H1 (cell line): ENCODE data around the gene ID2. TPM values are rescaled to one million over a fixed set of nuclear protein-coding genes. Genes with fewer than 3 reads are reported as not detected.

Source experiments
- CTCF ChIA-PET: fragments of 300-600 bp; sonication (Branson Sonifier 250); formaldehyde crosslinking; loops from one replicate; lab custom pipeline; 2021; ENCODE audit not compliant: partially characterized antibody; lab: Charles Lee
- POLR2A ChIA-PET: fragments of 300-600 bp; sonication (Branson Sonifier 250); formaldehyde crosslinking; loops from one replicate; lab custom pipeline; 2021; ENCODE audit warnings: inconsistent platforms; ENCODE audit not compliant: partially characterized antibody; lab: Charles Lee
- DNase-seq, 2 experiments: peaks; one replicate each; pipeline versions ENCODE4 v3.0.0 to v3.0.0-alpha.2; 2010 to 2022; ENCODE audit warnings: low spot score in 2 of 2, low read depth in 1 of 2, mixed read lengths in 1 of 2
- FAIRE-seq: peaks from 2 replicates; lab custom pipeline; 2011; peaks lifted over from hg19 to GRCh38; lab: Jason Lieb, UNC
- H2AFZ ChIP-seq: 2 replicates; pipeline ENCODE4 v1.8.1; 2012; ENCODE audit warnings: low read length, inconsistent platforms
- H2AK5ac ChIP-seq: 2 replicates; pipeline ENCODE4 v1.6.1; 2013; ENCODE audit warnings: low read depth, low read length
- H2BK120ac ChIP-seq: replicated peaks from 2 replicates; pipeline ENCODE3; 2013; ENCODE audit warnings: low read depth, low read length, inconsistent platforms
- H2BK12ac ChIP-seq: 2 replicates; pipeline ENCODE4 v1.6.1; 2013; ENCODE audit warnings: low read depth, low read length
- H2BK15ac ChIP-seq: 2 replicates; pipeline ENCODE4 v1.6.1; 2013; ENCODE audit warnings: low read length
- H2BK20ac ChIP-seq: 2 replicates; pipeline ENCODE4 v1.6.1; 2013; ENCODE audit warnings: low read length
- H2BK5ac ChIP-seq: 2 replicates; pipeline ENCODE4 v1.6.1; 2013; ENCODE audit warnings: low read depth, low read length
- H3K14ac ChIP-seq: 2 replicates; pipeline ENCODE4 v1.6.1; 2013; ENCODE audit warnings: inconsistent platforms; ENCODE audit not compliant: insufficient read length
- H3K18ac ChIP-seq: 2 replicates; pipeline ENCODE4 v1.6.1; 2013; ENCODE audit warnings: low read length; ENCODE audit errors: extremely low read depth
- H3K23ac ChIP-seq: 2 replicates; pipeline ENCODE4 v1.6.1; 2013; ENCODE audit warnings: inconsistent platforms; ENCODE audit not compliant: insufficient read length
- H3K23me2 ChIP-seq: 2 replicates; pipeline ENCODE4 v1.6.1; 2013; ENCODE audit warnings: low read depth, low read length
- H3K27ac ChIP-seq: 2 replicates; pipeline ENCODE4 v1.6.1; 2011; ENCODE audit warnings: low read depth, low read length, inconsistent platforms
- H3K27me3 ChIP-seq, 4 experiments: replicated peaks in 1 of 4; 1 replicate in 1 of 4; 2 replicates in 3 of 4; pipeline versions ENCODE4 v1.6.1 to v1.8.1; 2011 to 2013; ENCODE audit warnings: low read length in 3 of 4, mild to moderate bottlenecking in 3 of 4, inconsistent platforms in 2 of 4, mixed read lengths in 2 of 4, moderate library complexity in 1 of 4; ENCODE audit not compliant: control insufficient read depth in 3 of 4, insufficient read depth in 3 of 4; ENCODE audit errors: extremely low read depth in 1 of 4
- H3K36me3 ChIP-seq, 4 experiments: 2 replicates each; pipeline versions ENCODE4 v1.6.1 to v1.8.1; 2011 to 2013; ENCODE audit warnings: mild to moderate bottlenecking in 4 of 4, low read length in 3 of 4, moderate library complexity in 2 of 4, control low read depth in 1 of 4, inconsistent platforms in 1 of 4; ENCODE audit not compliant: insufficient read depth in 4 of 4, control insufficient read depth in 2 of 4
- H3K4ac ChIP-seq: replicated peaks from 2 replicates; pipeline ENCODE3; 2013; ENCODE audit warnings: low read length, low read depth, mixed read lengths, inconsistent platforms; ENCODE audit not compliant: insufficient read length
- H3K4me1 ChIP-seq, 4 experiments: replicated peaks in 1 of 4; 1 replicate in 1 of 4; 2 replicates in 3 of 4; pipeline versions ENCODE4 v1.6.1 to v1.8.1; 2011 to 2013; ENCODE audit warnings: low read length in 3 of 4, inconsistent platforms in 2 of 4, mixed read lengths in 1 of 4; ENCODE audit not compliant: insufficient read depth in 4 of 4, control insufficient read depth in 3 of 4
- H3K4me2 ChIP-seq, 2 experiments: 2 replicates each; pipeline versions ENCODE4 v1.6.1 to v1.8.1; 2011 to 2013; ENCODE audit warnings: low read depth in 2 of 2, low read length in 2 of 2, control low read depth in 1 of 2, inconsistent platforms in 1 of 2, mild to moderate bottlenecking in 1 of 2; ENCODE audit not compliant: insufficient read depth in 1 of 2
- H3K4me3 ChIP-seq, 4 experiments: fragments of 200-600, 300-600 bp in 1 of 4; sonication (generic), shearing (Covaris generic), sonication (Bioruptor Twin) in 1 of 4; 2 replicates each; pipeline versions ENCODE4 v1.5.1 to v1.8.1; 2011 to 2016; ENCODE audit warnings: low read length in 4 of 4, low read depth in 3 of 4, control low read depth in 2 of 4, inconsistent platforms in 2 of 4, mild to moderate bottlenecking in 2 of 4, mixed read lengths in 1 of 4, moderate library complexity in 1 of 4; ENCODE audit not compliant: insufficient read depth in 2 of 4; ENCODE audit errors: extremely low read depth in 1 of 4
- H3K56ac ChIP-seq: replicated peaks from 2 replicates; pipeline ENCODE3; 2013; ENCODE audit warnings: low read depth, mild to moderate bottlenecking, mixed read lengths, low read length, inconsistent platforms; ENCODE audit not compliant: insufficient read length
- H3K79me1 ChIP-seq: 2 replicates; pipeline ENCODE4 v1.6.1; 2013; ENCODE audit warnings: low read depth, low read length, control low read depth
- H3K79me2 ChIP-seq, 2 experiments: 2 replicates each; pipeline versions ENCODE4 v1.6.1 to v1.8.1; 2012 to 2013; ENCODE audit warnings: low read length in 2 of 2, mild to moderate bottlenecking in 2 of 2, inconsistent platforms in 1 of 2; ENCODE audit not compliant: insufficient read depth in 2 of 2, control insufficient read depth in 1 of 2
- H3K9ac ChIP-seq, 4 experiments: replicated peaks in 1 of 4; 1 replicate in 1 of 4; 2 replicates in 3 of 4; pipeline versions ENCODE4 v1.6.1 to v1.8.1; 2011 to 2013; ENCODE audit warnings: low read depth in 3 of 4, low read length in 3 of 4, control low read depth in 2 of 4, mild to moderate bottlenecking in 2 of 4, moderate library complexity in 2 of 4, inconsistent platforms in 1 of 4; ENCODE audit errors: extremely low read depth in 1 of 4
- H3K9me3 ChIP-seq, 2 experiments: 2 replicates each; pipeline versions ENCODE4 v1.6.1 to v1.8.1; 2012 to 2013; ENCODE audit warnings: mild to moderate bottlenecking in 2 of 2, moderate library complexity in 2 of 2, control low read depth in 1 of 2, inconsistent platforms in 1 of 2, low read depth in 1 of 2, low read length in 1 of 2, mixed read lengths in 1 of 2; ENCODE audit not compliant: insufficient read depth in 2 of 2
- H4K20me1 ChIP-seq, 2 experiments: replicated peaks in 1 of 2; 2 replicates each; pipeline versions ENCODE3 to v1.8.1; 2011 to 2013; ENCODE audit warnings: inconsistent platforms in 2 of 2, low read length in 2 of 2, mild to moderate bottlenecking in 1 of 2; ENCODE audit not compliant: insufficient read depth in 2 of 2, control insufficient read depth in 1 of 2
- H4K5ac ChIP-seq: 2 replicates; pipeline ENCODE4 v1.6.1; 2013; ENCODE audit warnings: low read length, low read depth, mixed read lengths, inconsistent platforms; ENCODE audit not compliant: insufficient read length
- H4K8ac ChIP-seq: 2 replicates; pipeline ENCODE4 v1.8.0; 2013; ENCODE audit warnings: mild to moderate bottlenecking, moderate library complexity, low read length, inconsistent platforms; ENCODE audit not compliant: insufficient read depth; ENCODE audit errors: extremely low read depth
- H4K91ac ChIP-seq: replicated peaks from 2 replicates; pipeline ENCODE3; 2013; ENCODE audit warnings: low read length, mixed read lengths, inconsistent platforms; ENCODE audit not compliant: insufficient read length
- CTBP2 ChIP-seq: IDR thresholded peaks from 2 replicates; pipeline ENCODE4 v1.7.0; 2011; ENCODE audit warnings: borderline replicate concordance, mild to moderate bottlenecking, moderate library complexity, mixed read lengths, low read length; ENCODE audit not compliant: insufficient read depth, insufficient read length
- CTCF ChIP-seq, 3 experiments: IDR thresholded peaks; 1 replicate in 2 of 3; 2 replicates in 1 of 3; pipeline versions ENCODE4 v1.5.1 to v1.6.1; 2011; ENCODE audit warnings: low read length in 3 of 3, mild to moderate bottlenecking in 3 of 3, inconsistent platforms in 2 of 3, low read depth in 1 of 3, moderate library complexity in 1 of 3; ENCODE audit not compliant: insufficient read depth in 1 of 3; ENCODE audit errors: control extremely low read depth in 1 of 3
- FOSL1 ChIP-seq: IDR thresholded peaks from 2 replicates; pipeline ENCODE4 v1.6.1; 2011; ENCODE audit warnings: mild to moderate bottlenecking, low read depth, low read length, moderate library complexity; ENCODE audit not compliant: insufficient read depth
- KDM1A ChIP-seq: fragments of 200-600, 300-600 bp; sonication (generic); IDR thresholded peaks from 2 replicates; pipeline ENCODE4 v1.7.1; 2016; ENCODE audit warnings: mild to moderate bottlenecking, low read length, borderline replicate concordance
- POLR2A ChIP-seq, 2 experiments: IDR thresholded peaks; 1 replicate in 1 of 2; 2 replicates in 1 of 2; pipeline ENCODE4 v1.6.1; 2011; ENCODE audit warnings: low read depth in 2 of 2, low read length in 2 of 2, mild to moderate bottlenecking in 2 of 2; ENCODE audit errors: control extremely low read depth in 1 of 2
- SIRT6 ChIP-seq: IDR thresholded peaks from one replicate; pipeline ENCODE4 v1.7.1; 2012; ENCODE audit warnings: low read length, inconsistent platforms
- SP4 ChIP-seq: IDR thresholded peaks from 2 replicates; pipeline ENCODE4 v1.6.1; 2012; ENCODE audit warnings: low read length, inconsistent platforms
- TAF7 ChIP-seq: optimal IDR thresholded peaks from 2 replicates; pipeline ENCODE3; 2011; ENCODE audit warnings: low read depth, mild to moderate bottlenecking, inconsistent platforms, low read length, moderate library complexity, borderline replicate concordance
- YY1 ChIP-seq: IDR thresholded peaks from 2 replicates; pipeline ENCODE4 v1.6.1; 2011; ENCODE audit warnings: low read depth, mild to moderate bottlenecking, low read length
- WGBS, 2 experiments: shearing (Covaris generic) in 1 of 2; methylation state at CpG; one replicate each; pipeline versions ENCODE4 v1.1.6 to v1.1.7; 2013 to 2015; ENCODE audit warnings: low lambda C conversion rate in 2 of 2, mixed read lengths in 2 of 2, inconsistent platforms in 1 of 2, low coverage in 1 of 2, missing lambda C conversion rate in 1 of 2; ENCODE audit not compliant: insufficient replicate concordance in 2 of 2, insufficient coverage in 1 of 2, insufficient read length in 1 of 2; ENCODE audit errors: extremely low coverage in 1 of 2, missing lambda C conversion rate in 1 of 2; 5-methylcytosine and 5-hydroxymethylcytosine counted together
- polyA plus RNA-seq, 7 experiments: library from polyadenylated mRNA; depleted of rRNA in 3 of 7; stranded (reverse) in 5 of 7; unstranded in 2 of 7; fragments of >200 nt in 5 of 7; fragments of 200-250 nt in 2 of 7; gene quantifications; 1 replicate in 5 of 7; 2 replicates in 1 of 7; 4 replicates in 1 of 7; pipeline versions ENCODE4 v1.2.1 to v1.2.3, GENCODE V29; 2011 to 2013; ENCODE audit warnings: missing spikeins in 2 of 7, mixed read lengths in 2 of 7
- total RNA-seq: library from RNA; stranded (reverse); fragmentation: NEBNext Ultra II Directional; extraction: Animal tissue kit (Norgen Biotek cat#: 25700); gene quantifications from 2 replicates; pipeline ENCODE4 v1.2.1, GENCODE V29; 2021

Gene ID2
- total and polyA plus RNA-seq, 2 of the 8 experiments (the other 6 are each of a cell fraction or from before 2014, with no cell fraction given): 36.7 to 214 TPM

DNA sequence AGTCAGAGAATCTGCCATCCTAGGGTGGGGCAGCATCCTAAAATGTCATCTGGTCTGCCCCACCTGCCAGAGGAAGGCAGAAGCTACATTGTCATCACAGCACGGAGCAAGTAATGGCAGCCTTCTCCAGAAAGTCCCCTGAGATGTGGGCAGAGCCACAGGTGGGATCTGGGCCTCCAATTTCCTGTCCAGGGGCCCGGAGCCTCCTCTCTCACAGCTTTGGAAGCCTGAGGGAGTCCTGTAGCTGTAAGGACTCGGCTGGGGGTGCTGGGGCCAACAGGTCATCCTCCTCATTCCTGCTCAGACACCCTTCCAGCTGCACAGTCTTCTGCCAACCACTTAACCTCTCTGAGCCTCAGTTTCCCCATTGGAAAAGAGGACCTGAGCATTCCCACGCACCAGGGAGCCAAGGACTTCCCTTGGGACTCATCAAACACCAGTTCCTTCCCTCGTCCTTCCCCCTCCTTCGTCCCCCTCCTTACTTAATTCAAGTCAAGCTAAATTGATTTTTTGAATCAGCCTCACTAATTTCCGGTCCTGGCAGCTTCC is 48.6 kb upstream of the ID2 start:
- Histone ChIP-seq H3K4me3 (no peak overlapping the region), H2BK12ac (no peak overlapping the region; the same call in 1 of the 2 replicates), H3K14ac (no peak overlapping the region), H2AK5ac (no peak overlapping the region), H3K18ac (no peak overlapping the region), H2BK20ac (no peak overlapping the region), H2BK120ac (no peak overlapping the region), H3K36me3 (no peaks in the 10 kb centered on the region), H3K56ac (no peak overlapping the region), H3K79me2 (no peaks in the 10 kb centered on the region), H3K23me2 (no peaks in the 10 kb centered on the region), H2BK15ac (no peak overlapping the region), H3K4me2 (no peak overlapping the region), H4K8ac (no peak overlapping the region), H3K27ac (no peak overlapping the region), H3K4me1 (peaks cover 6 to 23% (median 17%) of the 10 kb centered on the region in 4 experiments), H3K9me3 (no peaks in the 10 kb centered on the region), H4K5ac (no peak overlapping the region), H2BK5ac (no peak overlapping the region), H3K23ac (no peak overlapping the region), H2AFZ (no peak overlapping the region), H3K9ac (no peak overlapping the region), H4K20me1 (no peaks in the 10 kb centered on the region), H3K27me3 (peaks cover 0 to 5% (median 0%) of the 10 kb centered on the region in 4 experiments; a peak in 2 of 7 replicates), H3K4ac (no peak overlapping the region), H4K91ac (no peak overlapping the region), H3K79me1 (no peaks in the 10 kb centered on the region)
- TF ChIP-seq CTBP2 (no peak), KDM1A (no peak), SIRT6 (no peak), CTCF (IDR thresholded peaks at IDR 0.05; ENCODE audit: control extremely low read depth in 1 of 3, insufficient read depth in 1 of 3, low read depth in 1 of 3, low read length in 3 of 3) (no peak), POLR2A (IDR thresholded peaks at IDR 0.05; ENCODE audit: control extremely low read depth in 1 of 2, low read depth in 2 of 2, low read length in 2 of 2) (no peak), SP4 (no peak), FOSL1 (no peak), TAF7 (no peak), YY1 (no peak)
- ChIA-PET POLR2A (interaction anchor here (1.2 kb wide), 1 partner anchor 9 kb away, joined by 3 read pairs; no protein-coding TSS in a partner anchor), CTCF (interaction anchor here (1.7 kb wide), 1 partner anchor 10 kb away, joined by 5 read pairs; no protein-coding TSS in a partner anchor)
- FAIRE-seq (no peak), DNase-seq (no peak)
- 85% methylated on average over 7 of the region's 7 CpGs; no CpG with 5 or more reads in 1 of the 2 experiments for WGBS, 2 experiments
